A673 (cell line): ENCODE measurements around the gene COL20A1.

ENCODE experiments used
- EZH2 ChIP-seq: fragments of 200-600 bp; sonication (generic); IDR thresholded peaks from 2 replicates; pipeline ENCODE4 v1.6.1; 2017; ENCODE audit warnings: borderline replicate concordance, low read depth, mild to moderate bottlenecking, mixed read lengths, antibody characterized with exemption, low read length; ENCODE audit not compliant: poor library complexity, severe bottlenecking
- TF ChIP-seq, protein P1 (sequence below): fragments of 300-800, 200-600 bp; sonication (generic); conservative IDR thresholded peaks from 2 replicates; pipeline ENCODE4 v1.5.1; 2017; ENCODE audit warnings: low read depth, mild to moderate bottlenecking, antibody characterized with exemption, low read length, moderate library complexity, mixed read lengths

DNA sequence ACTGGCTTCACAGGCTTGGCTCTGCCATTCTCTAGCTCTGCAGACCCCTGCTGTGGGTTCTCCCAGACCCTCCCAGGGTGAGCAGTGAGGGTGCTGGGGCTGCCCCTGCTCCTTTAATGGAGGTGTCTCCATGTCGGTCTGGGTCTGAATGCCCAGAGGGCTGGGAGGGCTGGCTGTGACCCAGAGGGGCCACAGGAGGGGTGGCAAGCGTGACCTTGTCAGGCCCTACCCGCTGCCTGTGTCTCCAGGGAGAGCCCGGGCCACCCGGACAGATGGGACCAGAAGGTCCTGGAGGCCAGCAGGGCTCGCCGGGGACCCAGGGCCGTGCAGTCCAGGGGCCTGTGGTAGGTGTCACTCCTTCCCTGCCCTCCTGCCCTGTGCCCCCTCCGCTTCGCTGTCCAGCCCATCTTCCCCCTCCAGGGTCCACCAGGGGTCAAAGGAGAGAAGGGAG lies 32.1 kb downstream of the COL20A1 start:
- TF ChIP-seq, protein P1, sequence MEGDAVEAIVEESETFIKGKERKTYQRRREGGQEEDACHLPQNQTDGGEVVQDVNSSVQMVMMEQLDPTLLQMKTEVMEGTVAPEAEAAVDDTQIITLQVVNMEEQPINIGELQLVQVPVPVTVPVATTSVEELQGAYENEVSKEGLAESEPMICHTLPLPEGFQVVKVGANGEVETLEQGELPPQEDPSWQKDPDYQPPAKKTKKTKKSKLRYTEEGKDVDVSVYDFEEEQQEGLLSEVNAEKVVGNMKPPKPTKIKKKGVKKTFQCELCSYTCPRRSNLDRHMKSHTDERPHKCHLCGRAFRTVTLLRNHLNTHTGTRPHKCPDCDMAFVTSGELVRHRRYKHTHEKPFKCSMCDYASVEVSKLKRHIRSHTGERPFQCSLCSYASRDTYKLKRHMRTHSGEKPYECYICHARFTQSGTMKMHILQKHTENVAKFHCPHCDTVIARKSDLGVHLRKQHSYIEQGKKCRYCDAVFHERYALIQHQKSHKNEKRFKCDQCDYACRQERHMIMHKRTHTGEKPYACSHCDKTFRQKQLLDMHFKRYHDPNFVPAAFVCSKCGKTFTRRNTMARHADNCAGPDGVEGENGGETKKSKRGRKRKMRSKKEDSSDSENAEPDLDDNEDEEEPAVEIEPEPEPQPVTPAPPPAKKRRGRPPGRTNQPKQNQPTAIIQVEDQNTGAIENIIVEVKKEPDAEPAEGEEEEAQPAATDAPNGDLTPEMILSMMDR = no peak
- TF ChIP-seq EZH2 = no peak
